GM23338 (cell line): ENCODE results near the gene TXLNB. TPM values are rescaled to one million over a fixed set of nuclear protein-coding genes. Genes with fewer than 3 reads are reported as not detected.
A peak's percentile ranks its signal among the peaks of the same experiment; 100 is the strongest.

Experiments used
- ATAC-seq: fragments of 200-7000 bp; cut with Tn5 transposase; 3 replicates; pipeline ENCODE4 v1.9.1; 2020
- DNase-seq: peaks from one replicate; pipeline ENCODE4 v3.0.0-alpha.2; 2015; ENCODE audit warnings: low spot score
- H2AFZ ChIP-seq: fragments of 200-600 bp; sonication (generic); 2 replicates; pipeline ENCODE4 v1.8.0; 2016; ENCODE audit warnings: antibody characterized with exemption, mild to moderate bottlenecking, moderate library complexity
- H3F3A ChIP-seq: fragments of 200-600 bp; sonication (generic); replicated peaks from 2 replicates; pipeline ENCODE4 v1.8.0; 2017; ENCODE audit warnings: antibody characterized with exemption, mixed run types, low read depth
- H3K27ac ChIP-seq: fragments of 200-600 bp; sonication (generic); 2 replicates; pipeline ENCODE4 v1.6.1; 2016; ENCODE audit warnings: low read depth
- H3K27me3 ChIP-seq: fragments of 200-600 bp; sonication (generic); 2 replicates; pipeline ENCODE4 v1.8.0; 2016; ENCODE audit warnings: mild to moderate bottlenecking, mixed run types, moderate library complexity; ENCODE audit not compliant: insufficient read depth
- H3K36me3 ChIP-seq: fragments of 200-600 bp; sonication (generic); 2 replicates; pipeline ENCODE4 v1.8.0; 2016; ENCODE audit warnings: mild to moderate bottlenecking; ENCODE audit not compliant: insufficient read depth
- H3K4me1 ChIP-seq: fragments of 200-600 bp; sonication (generic); 2 replicates; pipeline ENCODE4 v1.8.0; 2016; ENCODE audit warnings: mild to moderate bottlenecking, moderate library complexity; ENCODE audit not compliant: insufficient read depth
- H3K4me2 ChIP-seq: fragments of 200-600 bp; sonication (generic); 2 replicates; pipeline ENCODE4 v1.7.1; 2017; ENCODE audit warnings: mixed run types
- H3K4me3 ChIP-seq: fragments of 200-600 bp; sonication (generic); 2 replicates; pipeline ENCODE4 v1.6.1; 2016; ENCODE audit warnings: mixed run types
- H3K79me2 ChIP-seq: fragments of 200-600 bp; sonication (generic); replicated peaks from 2 replicates; pipeline ENCODE4 v1.8.0; 2017; ENCODE audit warnings: mild to moderate bottlenecking; ENCODE audit not compliant: insufficient read depth
- H3K9me2 ChIP-seq: fragments of 200-600 bp; sonication (generic); 2 replicates; pipeline ENCODE4 v1.8.0; 2017; ENCODE audit not compliant: insufficient read depth
- H4K20me1 ChIP-seq: fragments of 200-600 bp; sonication (generic); replicated peaks from 2 replicates; pipeline ENCODE4 v1.8.0; 2017; ENCODE audit warnings: mild to moderate bottlenecking; ENCODE audit not compliant: insufficient read depth
- H3K27ac Mint-ChIP-seq: 2 replicates; pipeline ENCODE4 v1.8.0; 2020; ENCODE audit warnings: inconsistent platforms, mild to moderate bottlenecking, moderate library complexity, mixed read lengths
- H3K27me3 Mint-ChIP-seq: 3 replicates; pipeline ENCODE4 v1.8.0; 2022; ENCODE audit warnings: low read depth, mild to moderate bottlenecking, moderate library complexity, mixed read lengths, inconsistent platforms; ENCODE audit not compliant: insufficient read depth, poor library complexity
- H3K36me3 Mint-ChIP-seq: 3 replicates; pipeline ENCODE4 v1.8.0; 2021; ENCODE audit warnings: low read depth, mild to moderate bottlenecking, inconsistent platforms, moderate library complexity, mixed read lengths
- H3K4me1 Mint-ChIP-seq: 3 replicates; pipeline ENCODE4 v1.8.0; 2020; ENCODE audit warnings: mild to moderate bottlenecking, inconsistent platforms, mixed read lengths
- H3K4me3 Mint-ChIP-seq: 3 replicates; pipeline ENCODE4 v1.8.0; 2021; ENCODE audit warnings: moderate library complexity, mild to moderate bottlenecking, inconsistent platforms, mixed read lengths
- H3K9me3 Mint-ChIP-seq: 3 replicates; pipeline ENCODE4 v1.8.0; 2020; ENCODE audit warnings: moderate library complexity, mild to moderate bottlenecking, inconsistent platforms, mixed read lengths
- CREB1 ChIP-seq: fragments of 250-450 bp; sonication (Bioruptor Pico); IDR thresholded peaks from 2 replicates; pipeline ENCODE4 v1.5.0; 2020; ENCODE audit warnings: low read depth, mild to moderate bottlenecking, moderate library complexity
- EZH2 ChIP-seq: fragments of 200-600 bp; sonication (generic); IDR thresholded peaks from one replicate; pipeline ENCODE4 v1.8.0; 2017; ENCODE audit warnings: antibody characterized with exemption, mild to moderate bottlenecking, low read depth; ENCODE audit not compliant: unreplicated experiment
- EZH2phosphoT487 ChIP-seq: fragments of 200-600 bp; sonication (generic); IDR thresholded peaks from one replicate; pipeline ENCODE4 v1.8.1; 2018; ENCODE audit warnings: antibody characterized with exemption; ENCODE audit not compliant: unreplicated experiment
- JUNB ChIP-seq: IDR thresholded peaks from one replicate; pipeline ENCODE4 v1.6.1; 2016; ENCODE audit warnings: antibody characterized with exemption; ENCODE audit not compliant: unreplicated experiment
- NANOG ChIP-seq: IDR thresholded peaks from 2 replicates; pipeline ENCODE4 v1.6.1; 2016; ENCODE audit warnings: antibody characterized with exemption, borderline replicate concordance
- POLR2AphosphoS5 ChIP-seq: IDR thresholded peaks from 2 replicates; pipeline ENCODE4 v1.6.1; 2016; ENCODE audit warnings: antibody characterized with exemption, low read depth
- STAT1 ChIP-seq: IDR thresholded peaks from one replicate; pipeline ENCODE4 v1.6.1; 2016; ENCODE audit warnings: antibody characterized with exemption; ENCODE audit not compliant: unreplicated experiment
- ZNF114 ChIP-seq: fragments of 250-450 bp; sonication (Bioruptor Pico); IDR thresholded peaks from 2 replicates; pipeline ENCODE4 v1.5.0; 2020; ENCODE audit warnings: mild to moderate bottlenecking, moderate library complexity
- ZNF331 ChIP-seq: fragments of 250-450 bp; sonication (Bioruptor Pico); IDR thresholded peaks from 2 replicates; pipeline ENCODE4 v1.5.0; 2020; ENCODE audit warnings: low read depth, mild to moderate bottlenecking, moderate library complexity
- polyA plus RNA-seq: library from polyadenylated mRNA; unstranded; fragments of >200 nt; fragmentation: Nextera tagmentation; extraction: Ambion mirVana; gene quantifications from 2 replicates; pipeline ENCODE4 v1.2.1, GENCODE V29; 2016
- total RNA-seq: library from RNA; depleted of rRNA; stranded (reverse); fragments of >200 nt; shearing (Covaris generic); gene quantifications from 2 replicates; pipeline ENCODE4 v1.2.3, GENCODE V29; 2014
- TF ChIP-seq, protein P1 (sequence below): IDR thresholded peaks from one replicate; pipeline ENCODE4 v1.6.1; 2018; ENCODE audit warnings: antibody characterized with exemption; ENCODE audit not compliant: unreplicated experiment
- TF ChIP-seq, protein P2 (sequence below): fragments of 250-450 bp; sonication (Bioruptor Pico); IDR thresholded peaks from 2 replicates; pipeline ENCODE4 v1.5.0; 2020; ENCODE audit warnings: mild to moderate bottlenecking, moderate library complexity
- TF ChIP-seq, protein P3 (sequence below), 2 experiments: fragments of 200-600 bp in 1 of 2; sonication (generic) in 1 of 2; conservative IDR thresholded peaks; 2 replicates each; pipeline versions ENCODE4 v1.5.1 to v1.6.1; 2016 to 2017; ENCODE audit warnings: antibody characterized with exemption in 2 of 2, low read depth in 2 of 2, mild to moderate bottlenecking in 2 of 2, moderate library complexity in 1 of 2
- TF ChIP-seq, protein P4 (sequence below): IDR thresholded peaks from 2 replicates; pipeline ENCODE4 v1.6.1; 2016; ENCODE audit warnings: antibody characterized with exemption

Gene TXLNB
- total and polyA plus RNA-seq, 2 experiments from 2014 or later, result 0.11 to 0.28 TPM

DNA sequence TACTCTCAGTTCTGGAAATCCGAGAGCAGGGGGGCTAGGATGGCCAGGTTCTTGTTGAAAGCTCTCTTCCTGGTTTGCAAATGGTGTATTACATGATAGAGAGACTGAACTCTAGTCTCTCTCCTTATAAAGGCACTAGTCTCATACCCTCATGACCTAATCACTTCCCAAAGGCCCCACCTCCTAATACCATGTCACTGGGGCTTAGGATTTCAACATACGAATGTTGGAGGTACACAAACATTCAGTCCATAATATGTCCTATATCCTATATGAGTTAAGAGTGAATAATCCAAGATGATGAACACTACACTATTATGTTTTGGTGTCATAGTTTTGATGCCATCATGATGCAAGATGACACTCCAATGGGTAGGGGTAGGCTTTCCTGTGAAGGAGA lies 20.0 kb upstream of the TXLNB start:
- ATAC-seq, result no peak
- H3K27ac ChIP-seq, result peak overlapping the region; percentile 96; the same call in 1 of the 2 replicates
- peaks cover 54% of the 10 kb centered on the region for H3K4me1 Mint-ChIP-seq

More for the DNA sequence above, 20.0 kb upstream of the TXLNB start:
- no peaks in the 10 kb centered on the region for H3K36me3 ChIP-seq
- TF ChIP-seq STAT1 (no peak), ZNF331 (CRISPR knock-in tag) (no peak), POLR2AphosphoS5 (no peak), CREB1 (CRISPR knock-in tag) (no peak), NANOG (no peak), EZH2phosphoT487 (no peak), EZH2 (no peak), JUNB (no peak), ZNF114 (no peak)
- TF ChIP-seq, protein P1, sequence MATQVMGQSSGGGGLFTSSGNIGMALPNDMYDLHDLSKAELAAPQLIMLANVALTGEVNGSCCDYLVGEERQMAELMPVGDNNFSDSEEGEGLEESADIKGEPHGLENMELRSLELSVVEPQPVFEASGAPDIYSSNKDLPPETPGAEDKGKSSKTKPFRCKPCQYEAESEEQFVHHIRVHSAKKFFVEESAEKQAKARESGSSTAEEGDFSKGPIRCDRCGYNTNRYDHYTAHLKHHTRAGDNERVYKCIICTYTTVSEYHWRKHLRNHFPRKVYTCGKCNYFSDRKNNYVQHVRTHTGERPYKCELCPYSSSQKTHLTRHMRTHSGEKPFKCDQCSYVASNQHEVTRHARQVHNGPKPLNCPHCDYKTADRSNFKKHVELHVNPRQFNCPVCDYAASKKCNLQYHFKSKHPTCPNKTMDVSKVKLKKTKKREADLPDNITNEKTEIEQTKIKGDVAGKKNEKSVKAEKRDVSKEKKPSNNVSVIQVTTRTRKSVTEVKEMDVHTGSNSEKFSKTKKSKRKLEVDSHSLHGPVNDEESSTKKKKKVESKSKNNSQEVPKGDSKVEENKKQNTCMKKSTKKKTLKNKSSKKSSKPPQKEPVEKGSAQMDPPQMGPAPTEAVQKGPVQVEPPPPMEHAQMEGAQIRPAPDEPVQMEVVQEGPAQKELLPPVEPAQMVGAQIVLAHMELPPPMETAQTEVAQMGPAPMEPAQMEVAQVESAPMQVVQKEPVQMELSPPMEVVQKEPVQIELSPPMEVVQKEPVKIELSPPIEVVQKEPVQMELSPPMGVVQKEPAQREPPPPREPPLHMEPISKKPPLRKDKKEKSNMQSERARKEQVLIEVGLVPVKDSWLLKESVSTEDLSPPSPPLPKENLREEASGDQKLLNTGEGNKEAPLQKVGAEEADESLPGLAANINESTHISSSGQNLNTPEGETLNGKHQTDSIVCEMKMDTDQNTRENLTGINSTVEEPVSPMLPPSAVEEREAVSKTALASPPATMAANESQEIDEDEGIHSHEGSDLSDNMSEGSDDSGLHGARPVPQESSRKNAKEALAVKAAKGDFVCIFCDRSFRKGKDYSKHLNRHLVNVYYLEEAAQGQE, result no peak
- TF ChIP-seq, protein P2, sequence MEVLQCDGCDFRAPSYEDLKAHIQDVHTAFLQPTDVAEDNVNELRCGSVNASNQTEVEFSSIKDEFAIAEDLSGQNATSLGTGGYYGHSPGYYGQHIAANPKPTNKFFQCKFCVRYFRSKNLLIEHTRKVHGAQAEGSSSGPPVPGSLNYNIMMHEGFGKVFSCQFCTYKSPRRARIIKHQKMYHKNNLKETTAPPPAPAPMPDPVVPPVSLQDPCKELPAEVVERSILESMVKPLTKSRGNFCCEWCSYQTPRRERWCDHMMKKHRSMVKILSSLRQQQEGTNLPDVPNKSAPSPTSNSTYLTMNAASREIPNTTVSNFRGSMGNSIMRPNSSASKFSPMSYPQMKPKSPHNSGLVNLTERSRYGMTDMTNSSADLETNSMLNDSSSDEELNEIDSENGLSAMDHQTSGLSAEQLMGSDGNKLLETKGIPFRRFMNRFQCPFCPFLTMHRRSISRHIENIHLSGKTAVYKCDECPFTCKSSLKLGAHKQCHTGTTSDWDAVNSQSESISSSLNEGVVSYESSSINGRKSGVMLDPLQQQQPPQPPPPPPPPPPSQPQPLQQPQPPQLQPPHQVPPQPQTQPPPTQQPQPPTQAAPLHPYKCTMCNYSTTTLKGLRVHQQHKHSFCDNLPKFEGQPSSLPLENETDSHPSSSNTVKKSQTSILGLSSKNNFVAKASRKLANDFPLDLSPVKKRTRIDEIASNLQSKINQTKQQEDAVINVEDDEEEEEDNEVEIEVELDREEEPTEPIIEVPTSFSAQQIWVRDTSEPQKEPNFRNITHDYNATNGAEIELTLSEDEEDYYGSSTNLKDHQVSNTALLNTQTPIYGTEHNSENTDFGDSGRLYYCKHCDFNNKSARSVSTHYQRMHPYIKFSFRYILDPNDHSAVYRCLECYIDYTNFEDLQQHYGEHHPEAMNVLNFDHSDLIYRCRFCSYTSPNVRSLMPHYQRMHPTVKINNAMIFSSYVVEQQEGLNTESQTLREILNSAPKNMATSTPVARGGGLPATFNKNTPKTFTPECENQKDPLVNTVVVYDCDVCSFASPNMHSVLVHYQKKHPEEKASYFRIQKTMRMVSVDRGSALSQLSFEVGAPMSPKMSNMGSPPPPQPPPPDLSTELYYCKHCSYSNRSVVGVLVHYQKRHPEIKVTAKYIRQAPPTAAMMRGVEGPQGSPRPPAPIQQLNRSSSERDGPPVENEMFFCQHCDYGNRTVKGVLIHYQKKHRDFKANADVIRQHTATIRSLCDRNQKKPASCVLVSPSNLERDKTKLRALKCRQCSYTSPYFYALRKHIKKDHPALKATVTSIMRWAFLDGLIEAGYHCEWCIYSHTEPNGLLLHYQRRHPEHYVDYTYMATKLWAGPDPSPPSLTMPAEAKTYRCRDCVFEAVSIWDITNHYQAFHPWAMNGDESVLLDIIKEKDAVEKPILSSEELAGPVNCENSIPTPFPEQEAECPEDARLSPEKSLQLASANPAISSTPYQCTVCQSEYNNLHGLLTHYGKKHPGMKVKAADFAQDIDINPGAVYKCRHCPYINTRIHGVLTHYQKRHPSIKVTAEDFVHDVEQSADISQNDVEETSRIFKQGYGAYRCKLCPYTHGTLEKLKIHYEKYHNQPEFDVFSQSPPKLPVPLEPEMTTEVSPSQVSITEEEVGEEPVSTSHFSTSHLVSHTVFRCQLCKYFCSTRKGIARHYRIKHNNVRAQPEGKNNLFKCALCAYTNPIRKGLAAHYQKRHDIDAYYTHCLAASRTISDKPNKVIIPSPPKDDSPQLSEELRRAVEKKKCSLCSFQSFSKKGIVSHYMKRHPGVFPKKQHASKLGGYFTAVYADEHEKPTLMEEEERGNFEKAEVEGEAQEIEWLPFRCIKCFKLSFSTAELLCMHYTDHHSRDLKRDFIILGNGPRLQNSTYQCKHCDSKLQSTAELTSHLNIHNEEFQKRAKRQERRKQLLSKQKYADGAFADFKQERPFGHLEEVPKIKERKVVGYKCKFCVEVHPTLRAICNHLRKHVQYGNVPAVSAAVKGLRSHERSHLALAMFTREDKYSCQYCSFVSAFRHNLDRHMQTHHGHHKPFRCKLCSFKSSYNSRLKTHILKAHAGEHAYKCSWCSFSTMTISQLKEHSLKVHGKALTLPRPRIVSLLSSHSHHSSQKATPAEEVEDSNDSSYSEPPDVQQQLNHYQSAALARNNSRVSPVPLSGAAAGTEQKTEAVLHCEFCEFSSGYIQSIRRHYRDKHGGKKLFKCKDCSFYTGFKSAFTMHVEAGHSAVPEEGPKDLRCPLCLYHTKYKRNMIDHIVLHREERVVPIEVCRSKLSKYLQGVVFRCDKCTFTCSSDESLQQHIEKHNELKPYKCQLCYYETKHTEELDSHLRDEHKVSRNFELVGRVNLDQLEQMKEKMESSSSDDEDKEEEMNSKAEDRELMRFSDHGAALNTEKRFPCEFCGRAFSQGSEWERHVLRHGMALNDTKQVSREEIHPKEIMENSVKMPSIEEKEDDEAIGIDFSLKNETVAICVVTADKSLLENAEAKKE, result no peak
- TF ChIP-seq, protein P3, sequence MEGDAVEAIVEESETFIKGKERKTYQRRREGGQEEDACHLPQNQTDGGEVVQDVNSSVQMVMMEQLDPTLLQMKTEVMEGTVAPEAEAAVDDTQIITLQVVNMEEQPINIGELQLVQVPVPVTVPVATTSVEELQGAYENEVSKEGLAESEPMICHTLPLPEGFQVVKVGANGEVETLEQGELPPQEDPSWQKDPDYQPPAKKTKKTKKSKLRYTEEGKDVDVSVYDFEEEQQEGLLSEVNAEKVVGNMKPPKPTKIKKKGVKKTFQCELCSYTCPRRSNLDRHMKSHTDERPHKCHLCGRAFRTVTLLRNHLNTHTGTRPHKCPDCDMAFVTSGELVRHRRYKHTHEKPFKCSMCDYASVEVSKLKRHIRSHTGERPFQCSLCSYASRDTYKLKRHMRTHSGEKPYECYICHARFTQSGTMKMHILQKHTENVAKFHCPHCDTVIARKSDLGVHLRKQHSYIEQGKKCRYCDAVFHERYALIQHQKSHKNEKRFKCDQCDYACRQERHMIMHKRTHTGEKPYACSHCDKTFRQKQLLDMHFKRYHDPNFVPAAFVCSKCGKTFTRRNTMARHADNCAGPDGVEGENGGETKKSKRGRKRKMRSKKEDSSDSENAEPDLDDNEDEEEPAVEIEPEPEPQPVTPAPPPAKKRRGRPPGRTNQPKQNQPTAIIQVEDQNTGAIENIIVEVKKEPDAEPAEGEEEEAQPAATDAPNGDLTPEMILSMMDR (conservative IDR thresholded peaks at IDR 0.05; ENCODE audit: low read depth in 2 of 2), result no peak
- TF ChIP-seq, protein P4, sequence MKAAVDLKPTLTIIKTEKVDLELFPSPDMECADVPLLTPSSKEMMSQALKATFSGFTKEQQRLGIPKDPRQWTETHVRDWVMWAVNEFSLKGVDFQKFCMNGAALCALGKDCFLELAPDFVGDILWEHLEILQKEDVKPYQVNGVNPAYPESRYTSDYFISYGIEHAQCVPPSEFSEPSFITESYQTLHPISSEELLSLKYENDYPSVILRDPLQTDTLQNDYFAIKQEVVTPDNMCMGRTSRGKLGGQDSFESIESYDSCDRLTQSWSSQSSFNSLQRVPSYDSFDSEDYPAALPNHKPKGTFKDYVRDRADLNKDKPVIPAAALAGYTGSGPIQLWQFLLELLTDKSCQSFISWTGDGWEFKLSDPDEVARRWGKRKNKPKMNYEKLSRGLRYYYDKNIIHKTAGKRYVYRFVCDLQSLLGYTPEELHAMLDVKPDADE, result no peak
- no peaks in the 10 kb centered on the region for H3K36me3 Mint-ChIP-seq
- H3K9me2 ChIP-seq, result no peaks in the 10 kb centered on the region; the same call in 1 of the 2 replicates
- no peak overlapping the region; the same call in 1 of the 2 replicates for H3K27ac Mint-ChIP-seq
- H3K27me3 Mint-ChIP-seq, result peaks cover 2% of the 10 kb centered on the region
- H3K4me1 ChIP-seq, result peaks cover 40% of the 10 kb centered on the region
- H3K4me2 ChIP-seq, result no peak overlapping the region
- H3K9me3 Mint-ChIP-seq, result peaks cover 3% of the 10 kb centered on the region; the same call in 2 of the 3 replicates
- no peaks in the 10 kb centered on the region for H3K79me2 ChIP-seq
- no peak overlapping the region for H2AFZ ChIP-seq
- no peak overlapping the region for H3K4me3 Mint-ChIP-seq
- H3K4me3 ChIP-seq, result no peak overlapping the region
- no peaks in the 10 kb centered on the region for H3K27me3 ChIP-seq
- no peaks in the 10 kb centered on the region for H4K20me1 ChIP-seq
- H3F3A ChIP-seq, result no peaks in the 10 kb centered on the region
- no peak for DNase-seq
